ENCODE measurements around the gene PSMA5.
"Not testable (repeated sequence)": the region's sequence is repeated elsewhere in the genome, so short reads cannot be mapped to it uniquely, and the experiment has no call there.

Gene PSMA5

GRCh38 chr1:109426281-109427170, at the start of gene PSMA5:
TSS of gene PSMA5 (minus strand) at chr1:109426448. CDS start at chr1:109426330, 118 bp downstream.
- in situ Hi-C loops (cut with MboI; ENCODE audit: low sequenced_read_pairs): no loop called here

DNA sequence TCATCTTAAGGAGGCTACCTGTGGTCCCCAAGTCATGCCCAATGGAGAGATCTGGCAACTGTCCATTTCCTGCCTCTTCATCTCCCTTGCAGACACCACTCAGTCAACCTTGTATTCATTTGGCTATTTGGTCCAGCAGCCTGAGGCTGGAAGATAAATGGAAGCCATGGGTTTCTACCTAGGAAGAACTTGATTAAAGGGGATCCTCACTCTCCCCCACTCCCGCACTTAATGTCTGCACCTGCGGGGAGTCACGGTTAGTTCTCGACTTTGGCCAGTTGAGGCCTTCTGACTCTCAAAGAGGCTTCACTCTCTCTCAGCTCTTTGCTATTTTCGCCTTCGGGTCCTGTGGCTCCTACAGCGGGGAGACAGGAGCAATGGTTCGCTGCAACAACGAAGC, 49.0 kb upstream of the PSMA5 start:
- in situ Hi-C loops (cut with MboI; ENCODE audit: low sequenced_read_pairs): no loop called here

GRCh38 chr1:109474697-109475096, 48.4 kb upstream of the PSMA5 start:
- in situ Hi-C loops (cut with MboI; ENCODE audit: low sequenced_read_pairs): no loop called here

GRCh38 chr1:109473284-109474057, 47.2 kb upstream of the PSMA5 start:
- in situ Hi-C loops (cut with MboI; ENCODE audit: low sequenced_read_pairs): not testable (repeated sequence)

GRCh38 chr1:109472779-109473178, 46.5 kb upstream of the PSMA5 start:
- in situ Hi-C loops (cut with MboI; ENCODE audit: low sequenced_read_pairs): no loop called here

DNA sequence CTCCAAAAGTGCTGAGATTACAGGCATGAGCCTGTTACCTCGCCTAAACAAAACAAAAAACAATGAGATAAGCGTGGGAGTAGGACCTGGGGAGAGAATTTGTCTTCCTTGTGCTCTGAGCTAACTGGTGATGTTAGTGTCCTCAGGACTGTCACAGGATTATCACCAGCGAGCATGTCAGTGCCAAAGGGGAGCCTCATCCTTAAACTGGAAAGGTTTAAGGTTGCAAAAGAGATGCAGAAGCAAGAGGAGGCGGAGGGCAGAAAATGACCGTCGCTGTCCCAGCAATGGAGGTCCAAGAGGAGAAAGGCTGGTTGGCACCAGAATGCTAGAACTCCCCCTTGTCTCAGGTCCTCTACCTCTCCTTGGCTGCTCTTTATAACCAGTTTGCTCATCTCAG, 44.0 kb upstream of the PSMA5 start:
- in situ Hi-C loops (cut with MboI; ENCODE audit: low sequenced_read_pairs): no loop called here

DNA sequence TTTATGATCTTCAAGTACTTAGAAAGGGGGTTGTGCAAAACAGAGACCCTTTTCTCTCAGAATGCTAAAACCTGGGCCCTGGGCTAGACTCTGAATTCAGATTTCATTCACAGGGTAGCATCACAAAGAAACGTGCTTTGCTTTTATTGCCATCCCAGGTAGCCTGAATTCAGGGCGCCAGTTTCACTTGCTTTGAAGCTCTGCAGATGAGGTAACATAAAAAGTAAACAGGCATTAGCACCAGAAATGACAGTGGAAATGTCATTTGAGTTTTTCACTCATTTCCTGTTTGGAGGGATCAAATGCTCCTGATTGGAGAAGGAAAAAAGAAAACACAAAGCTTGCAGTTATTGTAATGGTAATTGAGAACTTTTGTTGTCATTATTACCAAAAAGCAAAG, 42.7 kb upstream of the PSMA5 start:
- in situ Hi-C loops (cut with MboI; ENCODE audit: low sequenced_read_pairs): no loop called here

DNA sequence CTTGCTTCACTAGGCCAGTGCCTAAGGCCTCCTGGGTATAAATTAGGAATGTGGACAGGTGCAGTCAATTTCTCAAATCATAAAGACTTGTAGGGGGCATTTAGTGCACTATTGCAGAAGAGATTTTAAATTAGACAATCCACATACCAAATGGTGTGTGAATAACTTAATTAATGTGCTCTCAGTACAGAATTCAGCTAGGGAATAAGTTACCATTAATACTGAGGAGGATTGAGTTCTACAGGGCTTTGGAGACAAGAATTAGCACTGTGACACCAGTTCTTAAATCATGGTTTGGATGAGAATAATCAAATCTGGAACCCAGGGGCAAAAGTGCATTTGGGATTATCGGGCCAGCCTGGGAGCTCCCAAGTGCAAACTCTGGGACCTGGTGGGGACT, 41.8 kb upstream of the PSMA5 start:
- in situ Hi-C loops (cut with MboI; ENCODE audit: low sequenced_read_pairs): no loop called here

DNA sequence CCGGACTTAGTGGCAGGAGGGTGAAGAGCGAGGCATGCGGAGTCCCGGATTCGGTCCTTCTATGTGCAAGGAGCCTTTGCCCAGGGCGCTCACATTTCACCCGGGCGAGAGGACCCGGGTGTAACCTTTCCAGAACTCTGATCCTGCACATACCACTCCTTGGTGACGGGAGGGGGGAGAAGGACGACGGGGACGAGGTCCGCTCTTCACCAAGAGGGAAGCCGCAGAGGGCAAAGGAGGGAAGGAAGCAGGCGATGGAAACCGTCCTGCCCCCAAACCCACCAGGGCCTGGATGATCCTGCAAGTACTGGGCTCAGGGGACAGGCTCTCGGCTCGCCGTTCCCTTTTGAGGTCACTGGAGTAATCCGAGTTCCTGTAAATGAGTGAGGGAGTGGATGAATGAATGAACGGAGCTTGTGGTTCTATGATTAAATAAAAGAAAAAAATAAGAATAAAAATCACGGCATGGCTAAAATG, 41.1 kb upstream of the PSMA5 start:
- in situ Hi-C loops (cut with MboI; ENCODE audit: low sequenced_read_pairs): no loop called here

GRCh38 chr1:109466452-109467300, 40.4 kb upstream of the PSMA5 start, which contains the start of gene SYPL2:
TSS of gene SYPL2 (plus strand) at chr1:109466546. CDS start at chr1:109466844, 298 bp downstream.
- in situ Hi-C loops (cut with MboI; ENCODE audit: low sequenced_read_pairs): no loop called here

DNA sequence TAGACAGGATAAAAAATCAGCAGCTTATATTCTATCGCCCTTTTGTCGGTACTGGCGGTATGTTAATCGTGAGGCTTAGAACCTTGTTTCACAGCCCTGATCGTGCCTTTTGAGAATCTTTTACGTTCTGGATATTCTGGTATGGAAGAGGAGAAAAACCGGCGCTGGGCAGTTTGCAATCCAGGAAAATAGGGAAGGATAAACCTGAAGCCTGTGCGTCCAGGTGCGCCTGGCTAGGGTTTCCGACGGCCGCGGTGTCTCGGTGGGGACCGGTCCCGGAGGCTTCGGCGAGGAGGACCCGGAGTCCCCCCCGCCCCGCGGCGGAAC, 39.8 kb upstream of the PSMA5 start:
- in situ Hi-C loops (cut with MboI; ENCODE audit: low sequenced_read_pairs): no loop called here

DNA sequence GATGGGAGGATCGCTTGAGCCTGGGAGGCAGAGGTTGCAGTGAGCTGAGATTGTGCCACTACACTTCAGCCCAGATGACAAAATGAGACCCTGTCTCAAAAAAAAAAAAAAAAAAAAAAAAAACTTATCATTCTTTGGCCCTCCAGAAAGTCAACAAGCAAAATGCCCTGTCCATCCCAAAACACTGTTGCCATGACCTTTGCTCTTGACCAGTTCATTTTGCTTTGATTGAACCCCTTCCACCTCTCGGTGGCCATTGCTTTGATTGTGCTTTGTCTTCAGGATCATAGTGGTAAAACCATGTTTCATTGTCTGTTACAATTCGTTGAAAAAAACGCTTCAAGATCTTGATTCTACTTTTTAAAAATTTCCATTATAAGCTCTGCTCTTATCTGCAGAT, 31.6 kb upstream of the PSMA5 start:
- in situ Hi-C loops (cut with MboI; ENCODE audit: low sequenced_read_pairs): no loop called here

DNA sequence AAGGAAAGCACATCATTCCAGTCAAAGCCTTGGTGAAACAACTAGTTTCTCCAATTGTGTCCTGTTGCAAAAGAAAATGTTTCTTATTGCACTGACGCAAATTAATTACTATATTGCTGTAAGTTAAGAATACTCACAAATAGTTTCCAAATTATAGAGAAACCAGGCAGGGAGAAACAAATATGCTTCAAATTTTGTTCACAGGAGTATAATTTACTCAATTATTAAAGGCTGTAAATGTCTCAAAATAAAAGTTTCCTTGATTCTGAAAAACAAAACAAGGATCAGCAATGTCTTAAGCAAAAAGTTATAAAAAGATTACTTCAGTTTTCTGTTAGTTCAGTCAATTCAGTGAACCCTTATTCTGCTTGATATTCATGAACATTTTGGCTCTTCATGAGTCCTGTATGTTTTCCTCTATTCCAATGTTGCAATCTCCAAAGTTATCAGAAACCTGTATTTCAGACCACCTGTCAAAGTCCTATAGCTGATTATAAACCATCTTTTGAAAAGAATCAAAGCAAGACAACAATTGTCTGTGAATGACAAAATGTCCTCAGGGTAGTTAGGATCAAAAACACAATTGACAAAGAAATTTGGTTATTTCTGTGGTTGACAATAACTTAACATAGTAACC, 28.4 kb upstream of the PSMA5 start:
- in situ Hi-C loops (cut with MboI; ENCODE audit: low sequenced_read_pairs): no loop called here

GRCh38 chr1:109447524-109447923, 21.3 kb upstream of the PSMA5 start:
- in situ Hi-C loops (cut with MboI; ENCODE audit: low sequenced_read_pairs): no loop called here

DNA sequence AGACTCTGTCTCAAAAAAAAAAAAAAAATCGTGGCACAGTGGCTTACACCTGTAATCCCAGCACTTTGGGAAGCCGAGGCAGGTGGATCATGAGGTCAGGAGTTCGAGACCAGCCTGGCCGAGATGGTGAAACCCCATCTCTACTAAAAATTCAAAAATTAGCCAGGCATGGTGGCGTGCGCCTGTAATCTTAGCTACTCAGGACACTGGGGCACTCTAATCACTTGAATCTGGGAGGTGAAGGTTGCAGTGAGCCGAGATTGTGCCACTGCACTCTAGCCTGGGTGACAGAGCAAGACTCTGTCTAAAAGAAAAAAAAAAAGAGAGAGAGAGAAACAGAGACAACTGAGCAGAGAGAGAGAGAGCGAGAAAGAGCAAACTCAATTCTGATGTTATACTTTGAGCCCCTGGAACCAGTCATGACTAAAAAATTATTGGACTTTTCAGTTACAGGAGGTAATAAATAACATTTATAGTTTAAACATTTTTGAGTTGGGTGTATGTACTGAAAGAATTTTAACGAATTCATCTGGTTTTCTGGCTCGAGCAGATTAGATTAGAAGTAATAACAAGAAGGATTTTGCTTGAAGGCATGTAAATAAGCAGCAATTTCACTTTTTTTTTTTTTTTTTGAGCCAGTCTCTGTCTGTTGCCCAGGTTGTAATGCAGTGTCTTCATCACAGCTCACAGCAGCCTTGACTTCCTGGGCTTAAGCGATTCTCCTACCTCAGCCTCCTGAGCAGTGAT, 19.9 kb upstream of the PSMA5 start:
- in situ Hi-C loops (cut with MboI; ENCODE audit: low sequenced_read_pairs): not testable (repeated sequence)

DNA sequence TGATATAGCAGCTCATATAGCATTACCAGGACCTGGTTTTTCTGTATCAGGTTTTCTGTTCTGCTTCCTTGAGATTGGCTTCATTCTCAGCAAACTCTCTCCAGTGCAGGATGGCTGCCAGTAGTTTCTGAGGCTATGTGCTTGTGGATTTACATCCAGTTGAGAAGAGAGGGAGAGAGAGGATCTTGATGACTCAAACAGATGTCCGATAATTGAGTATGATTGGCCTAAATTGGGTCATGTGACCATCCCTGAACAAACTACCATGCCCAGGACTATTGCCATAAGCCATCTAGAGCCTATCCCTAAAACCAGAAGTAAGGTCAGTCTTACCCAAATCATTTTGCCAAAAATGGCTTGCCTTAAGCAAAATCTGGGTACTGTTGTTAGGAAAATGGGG, 18.1 kb upstream of the PSMA5 start:
- in situ Hi-C loops (cut with MboI; ENCODE audit: low sequenced_read_pairs): no loop called here

DNA sequence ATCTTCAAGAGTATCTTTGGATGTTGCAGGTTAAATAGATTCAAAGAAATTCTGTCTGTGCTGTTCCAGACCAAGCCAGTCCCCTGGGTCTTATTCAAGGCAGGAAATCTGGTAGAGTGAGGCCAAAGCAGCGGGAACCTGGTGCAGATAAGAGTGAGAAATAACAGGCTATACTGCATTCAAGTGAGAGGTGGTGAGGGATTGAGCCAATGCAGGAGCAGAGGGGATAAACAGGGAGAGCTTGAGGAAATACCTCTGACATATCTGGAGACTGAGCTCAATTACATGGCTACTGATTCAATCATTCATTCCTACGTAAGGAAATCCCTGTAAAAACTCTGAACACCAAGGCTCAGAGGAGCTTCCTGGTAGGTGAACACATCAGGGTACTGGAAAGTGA, 17.2 kb upstream of the PSMA5 start:
- in situ Hi-C loops (cut with MboI; ENCODE audit: low sequenced_read_pairs): no loop called here

GRCh38 chr1:109441069-109441468, 14.8 kb upstream of the PSMA5 start:
- in situ Hi-C loops (cut with MboI; ENCODE audit: low sequenced_read_pairs): no loop called here

DNA sequence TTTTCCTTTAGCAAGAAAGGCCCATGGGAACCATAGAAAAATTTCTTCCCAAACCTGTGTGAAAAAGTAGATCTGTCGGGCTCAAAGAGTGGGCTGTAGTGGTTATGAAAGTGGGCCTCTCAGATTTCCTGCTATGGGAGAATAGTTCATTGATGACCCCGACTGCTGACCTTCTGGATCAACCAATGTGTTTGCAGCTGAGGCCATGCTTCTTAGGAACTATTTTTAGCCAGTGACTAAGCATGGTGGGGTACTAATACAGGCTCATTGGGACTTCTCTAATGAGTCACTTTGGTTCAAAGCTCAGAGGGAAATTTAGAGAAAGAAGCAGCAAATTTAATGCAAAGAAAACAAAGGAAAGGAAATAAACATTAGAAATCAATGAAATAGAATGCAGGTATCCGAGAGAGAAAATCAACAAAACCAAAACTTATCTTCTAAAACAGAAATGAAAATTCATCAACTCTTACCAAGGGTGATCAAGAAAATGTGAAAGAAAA, 12.6 kb upstream of the PSMA5 start:
- in situ Hi-C loops (cut with MboI; ENCODE audit: low sequenced_read_pairs): no loop called here

GRCh38 chr1:109434484-109434883, 8.2 kb upstream of the PSMA5 start:
- in situ Hi-C loops (cut with MboI; ENCODE audit: low sequenced_read_pairs): no loop called here

Measured in HL-60/S4 treated with retinoic acid at 250 ng/mL for 4 days and 3 days (cell line).